HG03066 (cell line): ENCODE results near the gene SASH1.

Source experiments
- ATAC-seq: cut with Tn5 transposase; IDR thresholded peaks from one replicate; pipeline ENCODE4 v1.9.1; 2021; ENCODE audit warnings: low read depth; ENCODE audit not compliant: unreplicated experiment

The SASH1 gene

GRCh38 chr6:148342350-148343046 lies at the start of gene SASH1:
TSS of gene SASH1 (plus strand) at chr6:148342838. CDS start at chr6:148343068, 230 bp downstream.
- peak; percentile 69 for ATAC-seq

- ATAC-seq = no peak
These were observed 49.2 kb upstream of the SASH1 start for GRCh38 chr6:148293181-148293995.

GRCh38 chr6:148294059-148294458 lies 48.6 kb upstream of the SASH1 start:
- ATAC-seq = no peak

- no peak for ATAC-seq
These were observed 47.3 kb upstream of the SASH1 start for GRCh38 chr6:148295261-148295887.

- ATAC-seq = no peak
These were observed 45.9 kb upstream of the SASH1 start for GRCh38 chr6:148296771-148297170.

- ATAC-seq = no peak
These were observed 44.0 kb upstream of the SASH1 start for GRCh38 chr6:148298683-148299082.

- no peak for ATAC-seq
These were observed 39.0 kb upstream of the SASH1 start for GRCh38 chr6:148303616-148304015.

GRCh38 chr6:148304976-148305375 lies 37.7 kb upstream of the SASH1 start:
- no peak for ATAC-seq

GRCh38 chr6:148306286-148306685 lies 36.4 kb upstream of the SASH1 start:
- no peak for ATAC-seq

GRCh38 chr6:148307405-148307804 lies 35.2 kb upstream of the SASH1 start:
- no peak for ATAC-seq

- no peak for ATAC-seq
These were observed 33.3 kb upstream of the SASH1 start for GRCh38 chr6:148309301-148309700.

- no peak for ATAC-seq
These were observed 30.5 kb upstream of the SASH1 start for GRCh38 chr6:148311966-148312669.

GRCh38 chr6:148313488-148313887 lies 29.1 kb upstream of the SASH1 start:
- ATAC-seq = no peak

GRCh38 chr6:148316308-148316707 lies 26.3 kb upstream of the SASH1 start:
- ATAC-seq = no peak

- ATAC-seq = no peak
These were observed 25.6 kb upstream of the SASH1 start for GRCh38 chr6:148317051-148317450.

GRCh38 chr6:148317739-148318138 lies 24.9 kb upstream of the SASH1 start:
- ATAC-seq = no peak

GRCh38 chr6:148322704-148323103 lies 19.9 kb upstream of the SASH1 start:
- ATAC-seq = no peak

- no peak for ATAC-seq
These were observed 19.3 kb upstream of the SASH1 start for GRCh38 chr6:148323344-148323743.

- ATAC-seq = no peak
These were observed 18.2 kb upstream of the SASH1 start for GRCh38 chr6:148324297-148324985.

GRCh38 chr6:148325316-148326068 lies 17.1 kb upstream of the SASH1 start:
- no peak for ATAC-seq
